GM19035 (cell line): Measurements from ENCODE around the gene UBA52.

Experiments used
- ATAC-seq: cut with Tn5 transposase; IDR thresholded peaks from one replicate; pipeline ENCODE4 v1.9.1; 2021; ENCODE audit not compliant: unreplicated experiment

Gene UBA52

DNA sequence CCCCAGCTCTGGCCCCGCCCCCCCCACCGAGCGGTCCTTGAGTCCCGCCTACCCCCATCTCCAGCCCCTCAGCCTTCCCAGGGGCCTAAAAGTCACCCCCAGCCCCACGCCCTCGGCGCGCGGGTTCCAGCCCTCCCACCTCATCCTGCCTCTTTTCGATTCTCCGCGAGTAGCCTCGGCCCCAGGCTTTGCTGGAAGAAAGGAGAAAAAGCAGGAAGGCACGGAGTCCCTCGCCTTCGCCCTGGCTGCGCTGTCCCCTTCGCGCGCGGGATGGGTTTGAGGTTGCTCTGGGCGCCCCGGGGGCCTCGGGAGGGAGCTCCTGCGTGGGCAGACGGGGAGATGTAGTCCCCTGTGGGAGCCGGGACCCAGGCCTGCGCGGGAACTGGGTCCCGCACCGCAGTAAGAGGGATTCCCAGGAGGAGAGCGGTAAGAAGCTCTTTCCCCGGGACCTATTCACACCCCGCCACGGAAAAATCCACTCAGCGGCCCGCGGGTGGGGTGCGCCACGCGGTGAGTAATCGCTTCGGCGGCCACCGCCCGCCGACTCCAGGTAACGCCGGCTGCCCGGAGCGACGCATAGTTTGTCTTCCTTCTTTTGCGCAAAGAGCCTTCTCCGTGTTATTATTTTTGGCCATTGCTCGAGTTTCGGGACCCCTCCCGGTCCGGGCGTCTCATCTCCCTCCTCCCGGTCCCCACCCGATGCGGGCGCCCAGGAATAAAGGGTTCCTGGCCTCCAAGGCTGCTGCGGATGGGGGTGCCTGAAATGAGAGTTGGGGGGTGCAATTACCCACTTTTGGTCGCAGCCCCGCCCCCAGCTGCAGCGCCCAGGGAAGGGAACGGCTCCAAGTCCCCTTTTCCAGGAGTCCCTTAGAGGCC is 35.8 kb downstream of the UBA52 start:
- ATAC-seq = no peak

GRCh38 chr19:18608102-18608804 is 36.6 kb downstream of the UBA52 start:
- no peak for ATAC-seq

- no peak for ATAC-seq
Observed at GRCh38 chr19:18608805-18609716, 37.4 kb downstream of the UBA52 start.

DNA sequence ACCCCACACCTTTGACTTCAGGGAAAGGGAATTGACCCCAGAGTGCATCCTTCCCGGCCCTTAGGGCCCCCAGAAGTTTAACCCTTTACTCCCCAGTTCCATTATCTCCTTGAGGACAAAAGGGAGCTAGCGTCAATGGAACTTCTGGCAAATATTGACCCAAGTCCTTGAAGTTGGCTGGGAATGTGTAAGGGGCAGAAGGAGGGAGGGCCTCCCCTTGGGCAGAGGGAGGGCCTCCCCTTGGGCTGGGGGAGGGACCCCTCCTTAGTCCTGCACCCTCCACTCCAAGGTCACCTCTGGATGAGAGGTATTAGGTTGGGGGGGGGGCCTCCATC is 38.0 kb downstream of the UBA52 start:
- no peak for ATAC-seq

- ATAC-seq = no peak
Observed at GRCh38 chr19:18610245-18610555, 38.5 kb downstream of the UBA52 start.

DNA sequence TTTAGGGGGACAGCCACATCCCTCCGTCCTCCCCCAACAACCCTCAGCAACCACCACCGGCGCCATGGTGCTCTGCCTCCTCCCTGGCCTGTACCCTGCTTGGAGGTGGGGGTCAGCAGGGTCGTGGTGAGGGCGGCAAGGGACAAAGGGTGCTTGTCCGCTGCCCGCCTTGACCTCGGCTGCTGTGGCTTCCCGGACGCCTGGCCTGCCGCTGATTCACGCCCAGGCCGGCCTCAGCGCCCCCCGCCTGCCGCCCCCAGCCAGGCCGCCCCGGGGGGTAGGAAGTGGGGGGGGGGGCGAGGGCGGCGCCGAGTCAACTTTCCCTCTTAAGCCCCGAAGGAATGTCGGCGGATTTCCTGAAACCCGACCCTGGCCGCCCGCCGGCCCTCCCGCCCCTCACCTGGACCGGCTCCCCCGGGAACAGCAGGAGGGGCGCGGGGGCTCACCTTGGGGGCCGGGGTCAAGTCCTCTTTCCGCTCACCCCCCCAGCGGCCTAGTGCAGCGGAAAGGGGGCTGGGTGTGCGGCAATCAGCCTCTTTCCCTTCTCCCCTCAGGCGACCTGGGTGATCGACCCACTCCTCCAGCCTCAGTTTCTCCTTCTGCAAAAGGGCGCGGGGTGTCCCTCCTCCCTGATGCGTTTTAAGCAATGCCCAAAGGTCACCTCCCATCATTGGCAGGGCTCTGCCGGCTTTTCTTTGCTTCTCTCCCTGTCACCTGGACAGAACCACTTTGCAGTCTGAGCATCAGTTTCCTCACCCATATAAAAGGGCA is 39.1 kb downstream of the UBA52 start:
- no peak for ATAC-seq

DNA sequence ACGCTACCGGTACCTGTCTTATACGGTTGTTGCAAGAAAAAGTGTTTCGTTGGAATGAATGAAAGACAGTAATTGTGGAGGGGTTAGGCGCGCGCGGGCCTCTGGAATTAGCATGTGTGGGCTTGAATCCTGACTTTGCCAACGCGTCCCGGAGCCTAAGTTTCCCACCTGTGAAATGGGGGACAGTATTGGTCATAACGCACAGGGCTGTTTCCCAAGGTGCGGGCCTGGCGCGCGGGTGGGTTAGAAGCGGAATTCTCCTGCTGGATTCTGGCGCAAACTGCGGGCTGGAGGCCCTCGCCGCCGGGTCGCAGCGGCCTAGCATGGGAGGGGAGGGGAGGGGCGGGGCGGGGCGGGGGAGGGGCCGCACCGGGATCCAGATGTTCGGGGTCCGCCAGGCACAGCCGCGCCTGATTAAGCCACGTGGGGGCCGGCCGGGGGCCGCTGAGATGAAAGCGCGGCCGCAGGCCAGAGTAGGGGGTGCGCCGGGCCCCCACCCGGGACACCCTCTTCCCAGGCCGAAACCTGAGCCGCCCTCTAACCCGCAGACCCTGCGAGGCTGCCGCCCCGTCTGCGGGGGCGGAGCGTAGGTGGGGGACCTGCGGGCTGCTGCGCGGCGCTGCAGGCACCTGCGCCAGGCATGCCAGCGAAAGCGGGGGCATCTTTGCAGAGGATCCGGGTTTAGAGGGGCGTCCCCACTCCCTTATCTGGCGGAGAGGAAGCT is 39.8 kb downstream of the UBA52 start:
- no peak for ATAC-seq

DNA sequence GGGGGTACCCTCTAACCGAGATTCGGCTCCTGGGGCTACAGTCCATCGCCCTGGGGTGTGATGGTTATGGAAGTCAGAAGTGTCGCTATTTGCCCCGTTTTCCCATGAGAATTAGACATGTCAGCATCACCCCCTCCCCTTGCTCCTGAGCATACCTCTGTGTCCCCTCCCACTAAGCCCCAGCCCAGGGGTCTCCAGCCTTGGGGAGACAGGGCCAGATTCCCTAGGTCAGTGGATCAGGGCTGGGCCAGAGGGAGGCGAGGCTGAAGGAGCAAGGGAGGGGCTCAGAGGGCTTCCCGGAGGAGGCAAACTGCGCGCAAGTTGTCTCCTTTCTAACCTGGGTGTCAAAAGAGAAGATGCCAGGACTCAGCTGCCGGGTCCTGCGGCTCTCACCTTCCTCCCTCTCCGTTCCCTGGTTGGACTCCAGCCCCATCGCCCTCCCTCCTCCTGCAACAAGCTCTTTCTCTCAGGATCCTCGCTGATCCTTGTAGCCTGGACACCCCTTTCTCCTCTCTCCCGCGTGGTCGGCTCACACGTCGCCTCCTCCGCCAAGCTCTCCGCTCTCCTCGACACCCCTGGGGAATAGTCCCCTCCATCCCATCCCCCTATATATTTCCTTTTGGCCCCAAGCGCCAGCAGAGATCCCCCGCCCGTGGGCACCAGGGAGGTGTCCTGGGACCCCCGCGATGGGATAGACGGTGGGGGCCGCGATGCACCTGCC is 40.6 kb downstream of the UBA52 start:
- ATAC-seq = no peak

DNA sequence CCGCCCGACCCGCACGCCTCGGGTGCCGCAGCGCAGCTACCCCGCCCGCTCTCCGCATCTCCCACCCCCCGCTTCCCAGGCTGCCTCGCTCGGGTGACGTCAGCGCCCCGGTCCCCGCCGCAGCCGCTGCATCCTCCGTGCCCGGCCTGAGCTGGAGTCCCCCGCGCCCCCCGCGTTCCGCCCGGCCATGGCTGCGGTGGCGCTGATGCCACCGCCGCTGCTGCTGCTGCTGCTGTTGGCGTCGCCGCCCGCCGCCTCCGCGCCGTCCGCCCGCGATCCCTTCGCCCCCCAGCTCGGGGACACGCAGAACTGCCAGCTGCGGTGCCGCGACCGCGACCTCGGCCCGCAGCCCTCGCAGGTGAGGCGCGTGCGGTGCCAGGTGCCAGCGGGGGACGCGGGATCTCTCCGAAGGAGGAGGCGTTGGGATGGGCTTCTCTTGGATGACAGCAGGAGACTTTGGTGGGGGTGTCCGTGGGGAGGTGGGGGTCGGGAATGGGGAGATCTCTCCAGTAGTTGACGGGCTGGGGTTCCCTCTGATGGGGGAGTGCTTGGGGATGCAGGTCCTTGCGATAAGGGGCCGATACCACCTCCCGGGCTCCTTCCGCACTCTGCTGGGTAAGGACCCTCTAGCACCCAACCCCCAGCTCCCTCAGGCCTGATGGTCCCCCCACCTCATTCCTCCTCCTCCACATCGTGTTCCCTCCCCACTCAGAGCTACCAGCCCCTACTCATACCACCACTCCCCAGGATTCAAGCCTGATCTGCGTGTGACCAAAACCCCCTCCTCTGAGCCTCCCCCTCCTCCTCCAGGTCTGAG is 41.3 kb downstream of the UBA52 start, which contains the start of gene TMEM59L:
Gene TMEM59L (plus strand): TSS at position 99 of the 817 bp plus-strand sequence. CDS start 89 bp downstream, at position 188.
- ATAC-seq = no peak

- no peak for ATAC-seq
Observed at GRCh38 chr19:18613589-18614234, 42.1 kb downstream of the UBA52 start.

- no peak for ATAC-seq
Observed at GRCh38 chr19:18616023-18616422, 44.4 kb downstream of the UBA52 start.

GRCh38 chr19:18617562-18617961 is 45.9 kb downstream of the UBA52 start:
- ATAC-seq = no peak

DNA sequence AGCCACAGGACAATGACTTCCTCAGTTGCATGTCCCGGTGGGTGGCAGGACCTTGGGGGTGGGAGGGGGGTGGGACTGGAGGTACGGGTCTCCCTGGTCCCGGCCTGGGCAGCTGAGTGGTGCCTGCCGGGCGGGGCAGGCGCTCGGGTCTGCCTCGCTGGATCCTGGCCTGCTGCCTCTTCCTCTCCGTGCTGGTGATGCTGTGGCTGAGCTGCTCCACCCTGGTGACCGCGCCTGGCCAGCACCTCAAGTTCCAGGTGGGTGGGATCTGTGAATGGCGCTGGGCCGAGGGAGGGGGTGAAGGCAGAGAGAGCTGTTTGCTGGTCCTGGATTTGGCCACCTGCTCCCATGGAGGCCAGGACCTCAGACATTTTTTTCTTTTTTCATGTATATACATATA is 46.6 kb downstream of the UBA52 start:
- ATAC-seq = no peak

GRCh38 chr19:18620311-18620710 is 48.7 kb downstream of the UBA52 start:
- no peak for ATAC-seq

GRCh38 chr19:18620902-18621301 is 49.2 kb downstream of the UBA52 start:
- no peak for ATAC-seq

- no peak for ATAC-seq
Observed at GRCh38 chr19:18626906-18627305, 55.2 kb downstream of the UBA52 start.
